GM18520 (cell line): Measurements from ENCODE around the gene GPR62.

Experiments
- ATAC-seq: cut with Tn5 transposase; IDR thresholded peaks from one replicate; pipeline ENCODE4 v1.9.1; 2021; ENCODE audit not compliant: unreplicated experiment

The GPR62 gene

DNA sequence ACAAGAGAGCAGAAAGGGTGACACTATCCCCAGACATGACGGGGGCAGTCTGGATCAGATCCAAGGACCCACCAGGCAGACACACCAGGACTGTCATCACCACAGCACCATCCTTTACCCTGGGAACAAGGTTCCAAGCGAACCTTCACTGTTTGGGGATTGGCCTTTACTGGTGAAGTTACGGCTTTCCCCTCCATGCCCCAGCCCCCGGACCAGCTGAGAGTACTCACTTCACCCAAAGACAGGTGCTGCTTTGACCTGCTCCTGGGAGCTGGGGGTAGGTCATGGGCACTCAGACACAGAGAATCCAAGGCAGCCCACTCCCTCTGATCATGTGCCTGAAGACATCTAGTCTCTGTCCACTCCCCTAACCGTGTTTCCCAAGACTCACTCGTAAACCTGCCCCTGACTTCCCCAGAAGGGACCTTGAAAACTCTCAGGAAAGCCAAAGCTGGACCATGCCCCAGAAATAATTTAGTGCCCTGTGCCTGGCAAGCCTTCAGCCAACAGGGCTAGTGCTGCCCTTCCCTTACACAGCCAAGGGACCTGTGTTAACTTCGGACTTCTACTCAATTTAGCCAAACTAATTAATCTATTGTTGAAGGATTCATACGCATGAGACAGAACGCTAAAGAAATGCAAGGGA lies 16.3 kb upstream of the GPR62 start:
- no peak for ATAC-seq

DNA sequence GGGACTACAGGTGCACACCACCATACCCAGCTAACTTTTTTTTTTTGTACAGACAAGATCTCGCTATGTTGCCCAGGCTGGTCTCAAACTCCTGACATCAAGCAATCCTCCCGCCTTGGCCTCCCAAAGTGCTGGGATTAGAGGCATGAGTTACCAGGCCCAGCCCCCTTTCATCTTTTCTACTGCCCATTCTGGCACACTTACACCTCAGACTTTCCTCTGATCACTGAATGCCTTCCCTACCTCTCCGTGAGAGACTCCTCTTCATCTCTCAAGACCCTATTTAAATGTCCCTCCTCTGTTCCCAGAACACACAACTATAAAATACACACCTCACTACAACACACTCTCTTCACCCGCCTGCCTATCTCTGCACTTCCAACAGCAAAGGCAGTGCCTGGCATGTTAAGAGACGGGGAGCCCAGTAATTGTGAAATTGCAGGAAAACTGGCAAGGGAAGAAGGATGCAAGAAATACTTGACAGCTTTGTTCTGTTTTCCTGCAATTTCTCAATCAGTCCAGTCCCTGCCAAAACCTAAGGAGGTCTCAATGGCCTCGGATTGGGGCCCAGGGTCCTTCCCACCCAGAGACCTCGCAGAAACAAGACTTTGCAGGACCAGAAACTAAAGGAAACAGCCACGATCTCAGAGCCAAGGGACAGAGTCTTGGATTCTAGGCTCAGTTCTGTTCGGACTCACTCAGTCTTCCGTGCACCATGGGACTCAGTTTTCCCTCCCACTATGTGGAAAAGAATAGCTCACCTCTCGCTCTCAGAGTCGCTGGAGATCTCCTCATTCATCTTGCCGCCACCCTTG lies 14.3 kb upstream of the GPR62 start:
- no peak for ATAC-seq

DNA sequence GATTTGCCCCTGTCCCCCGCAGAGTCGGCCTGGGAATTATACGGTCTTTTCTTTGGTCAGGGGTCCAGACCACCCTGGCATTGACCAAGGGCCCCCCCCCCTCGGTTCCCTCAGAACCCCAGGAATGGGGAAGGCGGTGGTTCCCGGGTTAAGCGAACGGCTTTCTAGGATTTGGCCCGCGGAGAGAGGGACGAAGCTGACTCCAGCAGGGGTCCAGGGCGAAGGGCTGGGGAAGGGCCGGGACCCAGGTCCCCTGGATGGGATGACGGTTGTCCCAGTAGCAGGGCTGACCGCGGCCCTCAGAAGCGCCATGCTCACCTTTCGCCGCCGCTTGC lies 13.8 kb upstream of the GPR62 start:
- no peak for ATAC-seq

DNA sequence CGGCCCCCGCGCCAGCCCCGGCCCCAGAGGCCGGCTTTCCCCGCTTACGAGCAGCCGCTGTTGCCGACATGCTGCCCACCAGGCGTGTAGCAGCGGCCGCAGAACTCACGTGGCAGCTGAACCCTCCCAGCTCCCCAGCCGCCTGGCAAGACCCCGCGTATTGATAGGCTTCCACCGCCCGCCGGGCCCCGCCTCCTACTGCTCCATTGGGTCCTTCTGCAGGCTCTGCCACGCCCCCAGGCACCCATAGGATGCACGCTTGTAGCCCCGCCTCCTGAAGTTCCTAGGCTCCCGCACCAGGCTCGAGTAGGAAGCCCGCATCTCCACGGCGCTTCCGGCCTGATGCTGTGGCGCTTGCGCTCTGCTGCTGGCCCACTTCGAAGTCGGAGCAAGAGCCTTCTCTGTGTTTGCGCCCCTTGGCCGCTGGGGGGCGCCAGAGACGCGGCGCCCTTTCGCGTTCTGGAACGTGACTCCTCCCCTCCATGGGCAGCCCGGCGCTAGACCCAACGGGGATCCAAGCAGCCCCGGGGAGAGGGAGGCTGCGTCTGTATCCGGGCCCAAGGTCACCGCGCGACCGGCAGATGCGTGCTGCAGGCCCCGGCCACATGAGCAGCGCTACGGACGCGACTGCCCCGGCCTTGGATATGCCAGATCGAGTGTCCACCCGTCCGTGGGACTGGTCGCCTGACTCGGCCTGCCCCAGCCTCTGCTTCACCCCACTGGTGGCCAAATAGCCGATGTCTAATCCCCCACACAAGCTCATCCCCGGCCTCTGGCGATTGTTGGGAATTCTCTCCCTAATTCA lies 13.2 kb upstream of the GPR62 start, which contains the start of the genes PARP3 and RRP9:
Gene PARP3 (plus strand): TSS at position 566 of the 805 bp plus-strand sequence. CDS start 993 bp downstream, outside the sequence.
Gene RRP9 (minus strand): TSS at position 107 of the 805 bp plus-strand sequence. CDS start 37 bp downstream, at position 70.
- ATAC-seq = peak; percentile 91

DNA sequence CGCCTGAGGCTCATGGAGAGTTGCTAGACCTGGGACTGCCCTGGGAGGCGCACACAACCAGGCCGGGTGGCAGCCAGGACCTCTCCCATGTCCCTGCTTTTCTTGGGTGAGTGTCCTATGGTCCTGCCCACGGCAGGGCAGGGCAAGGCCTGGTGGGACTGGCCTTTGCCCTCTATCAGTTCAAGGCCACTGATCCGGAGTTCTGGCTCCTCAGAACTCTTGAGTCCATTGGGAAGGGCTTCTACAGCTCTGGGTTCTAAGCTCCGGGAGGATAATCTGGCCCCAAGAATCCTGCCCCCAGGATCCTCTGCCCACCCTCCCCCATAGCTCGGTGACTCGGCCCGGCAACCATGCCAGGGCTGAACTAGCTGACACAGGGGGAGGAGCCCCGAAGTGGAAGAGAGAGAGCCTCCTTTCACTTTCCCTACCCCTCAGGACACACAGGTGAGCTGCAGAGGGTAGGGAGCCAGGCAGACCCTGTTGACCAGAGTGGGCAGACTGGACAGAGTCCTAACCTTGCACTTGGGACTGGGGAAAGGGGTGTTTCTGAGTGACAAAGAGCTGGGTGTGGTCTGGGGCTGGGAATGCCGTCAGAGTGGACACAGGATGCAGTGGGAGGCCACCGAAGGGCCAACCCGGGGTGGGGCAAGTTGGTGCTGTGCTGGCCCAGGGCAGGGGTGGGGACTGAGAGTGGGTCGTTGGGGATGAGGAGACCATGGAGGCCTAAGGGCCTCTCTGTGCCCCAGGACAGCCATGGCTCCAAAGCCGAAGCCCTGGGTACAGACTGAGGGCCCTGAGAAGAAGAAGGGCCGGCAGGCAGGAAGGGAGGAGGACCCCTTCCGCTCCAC lies 12.4 kb upstream of the GPR62 start:
- ATAC-seq = no peak

DNA sequence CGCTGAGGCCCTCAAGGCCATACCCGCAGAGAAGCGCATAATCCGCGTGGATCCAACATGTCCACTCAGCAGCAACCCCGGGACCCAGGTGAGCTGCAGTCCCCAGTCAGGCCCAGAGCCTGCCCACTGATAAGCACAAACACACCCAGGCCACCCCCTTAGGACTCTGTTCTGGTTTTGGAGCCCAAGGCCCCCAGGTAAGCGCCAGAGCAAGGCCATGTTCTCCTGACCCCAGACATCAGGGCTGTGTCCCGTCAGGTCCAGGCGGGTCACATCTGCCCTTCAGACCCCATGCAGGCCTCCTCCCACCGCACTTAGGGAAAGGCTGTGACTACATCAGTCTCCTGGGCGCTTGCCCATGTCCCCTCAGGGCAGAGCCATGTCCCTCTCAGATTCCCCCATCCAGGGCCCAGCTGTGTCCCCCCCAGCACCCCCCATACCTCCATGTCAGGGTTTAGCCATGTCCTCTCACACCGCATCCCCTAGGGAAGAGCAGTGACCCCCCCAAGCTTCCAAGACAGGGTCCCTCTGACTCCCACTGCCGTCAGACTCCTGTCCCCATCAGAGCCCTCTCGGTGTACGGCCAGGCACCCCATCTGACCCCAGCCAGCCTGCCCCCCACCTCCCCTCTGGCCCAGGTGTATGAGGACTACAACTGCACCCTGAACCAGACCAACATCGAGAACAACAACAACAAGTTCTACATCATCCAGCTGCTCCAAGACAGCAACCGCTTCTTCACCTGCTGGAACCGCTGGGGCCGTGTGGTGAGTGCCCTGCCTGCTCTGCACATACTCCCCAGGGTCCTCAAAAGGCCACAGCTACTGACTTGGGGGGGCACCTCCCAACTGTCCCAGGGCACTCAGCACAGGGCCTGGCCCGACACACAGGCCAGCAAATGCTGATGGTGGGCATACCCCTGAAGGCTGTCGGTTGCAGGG lies 11.5 kb upstream of the GPR62 start:
- no peak for ATAC-seq

DNA sequence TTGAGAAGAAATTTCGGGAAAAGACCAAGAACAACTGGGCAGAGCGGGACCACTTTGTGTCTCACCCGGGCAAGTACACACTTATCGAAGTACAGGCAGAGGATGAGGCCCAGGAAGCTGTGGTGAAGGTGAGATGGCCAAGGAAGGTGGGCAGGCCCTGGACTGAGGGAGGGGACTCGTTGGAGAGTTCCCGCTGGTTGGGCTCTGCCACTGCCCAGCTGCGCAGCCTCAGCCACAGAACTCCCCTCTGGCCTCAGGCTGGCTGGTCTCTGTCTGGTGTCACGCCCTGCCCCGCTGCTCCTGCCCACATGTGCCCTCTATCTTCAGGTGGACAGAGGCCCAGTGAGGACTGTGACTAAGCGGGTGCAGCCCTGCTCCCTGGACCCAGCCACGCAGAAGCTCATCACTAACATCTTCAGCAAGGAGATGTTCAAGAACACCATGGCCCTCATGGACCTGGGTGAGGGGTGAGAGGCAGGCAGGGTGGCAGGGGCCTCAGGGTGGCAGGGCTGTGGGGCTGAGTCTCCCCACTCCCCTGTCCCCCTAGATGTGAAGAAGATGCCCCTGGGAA lies 10.6 kb upstream of the GPR62 start:
- ATAC-seq = no peak

DNA sequence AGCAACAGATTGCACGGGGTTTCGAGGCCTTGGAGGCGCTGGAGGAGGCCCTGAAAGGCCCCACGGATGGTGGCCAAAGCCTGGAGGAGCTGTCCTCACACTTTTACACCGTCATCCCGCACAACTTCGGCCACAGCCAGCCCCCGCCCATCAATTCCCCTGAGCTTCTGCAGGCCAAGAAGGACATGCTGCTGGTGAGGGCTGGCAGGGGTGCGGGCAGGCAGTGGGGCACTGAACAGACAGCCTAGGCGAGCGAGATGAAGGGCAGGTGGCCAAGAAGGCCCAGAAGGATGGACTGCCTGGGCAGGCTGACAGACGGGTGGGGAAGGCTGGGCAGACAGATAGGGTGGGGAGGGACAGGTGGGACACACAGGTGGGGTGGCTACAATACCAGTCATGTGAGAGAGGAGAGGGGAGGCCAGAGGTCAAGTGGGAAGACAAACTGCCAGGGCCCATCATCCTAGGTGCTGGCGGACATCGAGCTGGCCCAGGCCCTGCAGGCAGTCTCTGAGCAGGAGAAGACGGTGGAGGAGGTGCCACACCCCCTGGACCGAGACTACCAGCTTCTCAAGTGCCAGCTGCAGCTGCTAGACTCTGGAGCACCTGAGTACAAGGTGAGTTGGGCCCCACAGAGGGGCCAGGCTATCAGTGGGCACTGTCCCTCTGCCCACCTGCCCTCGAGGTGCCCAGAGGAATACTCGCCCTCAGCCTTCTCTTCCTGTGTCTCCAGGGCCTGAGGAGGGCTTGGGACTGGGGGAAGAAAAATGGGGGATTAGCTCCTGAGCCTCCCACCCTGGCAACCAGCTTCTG lies 9.9 kb upstream of the GPR62 start:
- no peak for ATAC-seq

DNA sequence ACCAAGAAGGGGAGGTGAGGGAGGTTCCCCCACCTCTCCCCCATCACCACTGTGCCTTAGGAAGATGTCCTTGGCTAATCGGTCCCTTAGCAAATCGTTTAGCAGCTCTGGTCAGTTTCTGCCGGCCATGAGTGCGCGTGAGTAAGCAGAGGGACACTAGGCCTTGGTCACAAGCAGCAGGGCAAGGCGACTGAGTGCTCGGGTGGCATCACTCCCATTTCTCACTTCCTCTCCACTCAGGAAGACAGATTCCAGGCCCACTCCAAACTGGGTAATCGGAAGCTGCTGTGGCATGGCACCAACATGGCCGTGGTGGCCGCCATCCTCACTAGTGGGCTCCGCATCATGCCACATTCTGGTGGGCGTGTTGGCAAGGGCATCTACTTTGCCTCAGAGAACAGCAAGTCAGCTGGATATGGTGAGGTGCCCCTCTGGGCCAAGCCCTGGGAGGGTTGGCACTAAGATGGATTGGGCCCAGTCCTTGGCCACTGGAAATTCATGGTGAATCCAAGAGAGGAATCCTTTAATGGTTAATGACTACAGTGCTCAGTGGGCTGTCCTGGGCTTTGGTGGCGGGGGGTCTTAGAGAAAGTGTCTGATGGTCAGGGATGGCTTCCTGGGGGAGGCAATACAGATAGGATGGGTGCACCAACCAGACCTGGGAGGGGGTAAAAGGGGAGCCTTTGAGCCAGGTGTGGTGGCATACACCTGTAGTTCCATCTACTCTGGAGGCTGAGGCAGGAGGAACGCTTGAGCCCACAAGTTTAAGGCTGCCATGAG lies 9.1 kb upstream of the GPR62 start:
- ATAC-seq = no peak

DNA sequence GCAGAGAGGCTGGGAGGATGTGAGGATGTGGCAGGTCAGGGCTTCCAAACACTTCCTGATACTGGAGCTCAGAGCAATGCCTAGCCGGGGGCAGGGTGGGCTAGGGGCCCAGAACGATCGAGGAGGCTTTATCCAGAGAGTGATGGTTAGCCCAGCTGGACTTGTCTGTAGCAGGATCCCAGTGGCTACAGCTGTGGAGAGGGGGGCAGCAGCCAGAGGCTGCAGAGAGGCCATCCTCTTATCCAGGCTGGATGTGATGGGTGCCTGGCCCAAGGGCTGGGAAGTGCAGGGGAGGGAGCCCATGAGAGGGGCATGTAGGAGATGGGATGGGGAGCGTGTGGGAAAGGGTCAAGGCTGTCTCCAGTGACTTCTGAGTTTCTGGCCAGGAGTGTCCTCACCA lies 8.4 kb upstream of the GPR62 start:
- ATAC-seq = no peak

DNA sequence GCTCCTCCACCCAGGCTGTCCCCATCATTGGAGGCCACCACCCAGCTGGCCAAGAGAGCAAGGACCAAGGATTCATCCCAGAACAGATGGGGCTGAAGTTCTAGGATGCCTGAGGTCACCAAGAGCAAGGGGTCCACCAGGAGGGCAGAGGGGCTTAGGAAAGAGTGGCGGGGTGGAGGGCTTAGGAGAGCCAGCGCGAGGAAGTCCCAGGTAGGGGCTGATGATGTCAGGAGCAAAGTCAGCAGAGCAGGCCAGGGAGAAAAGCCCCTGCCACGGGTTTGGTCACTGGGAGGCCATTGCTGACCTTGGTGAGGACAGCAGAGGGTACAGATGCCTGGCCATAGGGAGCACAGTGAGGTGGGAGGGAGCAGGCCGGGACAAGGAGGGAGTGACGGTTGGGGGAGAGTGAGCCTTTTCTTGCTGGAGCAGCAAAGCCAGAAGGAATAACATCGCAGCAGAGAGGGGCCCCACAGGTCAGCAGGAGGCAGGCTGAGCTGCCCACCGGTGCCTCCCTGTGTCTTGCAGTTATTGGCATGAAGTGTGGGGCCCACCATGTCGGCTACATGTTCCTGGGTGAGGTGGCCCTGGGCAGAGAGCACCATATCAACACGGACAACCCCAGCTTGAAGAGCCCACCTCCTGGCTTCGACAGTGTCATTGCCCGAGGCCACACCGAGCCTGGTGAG lies 7.8 kb upstream of the GPR62 start:
- no peak for ATAC-seq

DNA sequence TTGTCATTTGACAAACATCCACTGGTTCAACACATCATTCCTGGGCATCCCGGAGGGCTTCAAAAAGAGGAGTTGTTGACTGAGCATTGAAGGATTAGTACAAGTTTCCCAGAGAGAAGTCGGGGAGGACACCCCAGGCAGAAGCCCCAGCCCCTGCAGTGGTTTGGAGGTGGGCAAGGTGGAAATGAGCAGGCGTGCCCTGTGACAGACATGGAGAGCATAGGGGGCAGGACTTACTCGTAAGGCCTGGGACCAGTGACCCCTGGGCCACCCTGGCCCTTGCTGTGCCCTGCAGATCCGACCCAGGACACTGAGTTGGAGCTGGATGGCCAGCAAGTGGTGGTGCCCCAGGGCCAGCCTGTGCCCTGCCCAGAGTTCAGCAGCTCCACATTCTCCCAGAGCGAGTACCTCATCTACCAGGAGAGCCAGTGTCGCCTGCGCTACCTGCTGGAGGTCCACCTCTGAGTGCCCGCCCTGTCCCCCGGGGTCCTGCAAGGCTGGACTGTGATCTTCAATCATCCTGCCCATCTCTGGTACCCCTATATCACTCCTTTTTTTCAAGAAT lies 7.1 kb upstream of the GPR62 start:
- no peak for ATAC-seq

DNA sequence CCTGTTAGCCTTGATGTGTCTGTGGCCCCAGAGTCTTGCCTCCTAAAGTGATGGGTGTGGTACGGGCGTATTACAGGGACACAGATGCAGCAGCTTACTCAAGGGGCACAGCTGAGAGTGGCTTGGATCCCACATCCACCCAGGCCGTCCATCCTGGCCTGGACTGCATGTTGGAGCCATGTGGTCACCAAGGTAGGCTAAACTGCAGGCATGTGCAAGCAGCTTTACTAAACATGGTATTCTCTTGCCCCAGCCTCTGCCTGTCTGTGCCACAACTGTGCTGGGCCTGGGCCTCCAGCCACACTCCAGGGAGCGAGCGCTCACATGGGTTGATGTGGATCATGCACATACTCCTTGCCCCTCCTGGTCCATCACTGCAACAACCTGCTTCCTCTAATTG lies 6.1 kb upstream of the GPR62 start:
- no peak for ATAC-seq

DNA sequence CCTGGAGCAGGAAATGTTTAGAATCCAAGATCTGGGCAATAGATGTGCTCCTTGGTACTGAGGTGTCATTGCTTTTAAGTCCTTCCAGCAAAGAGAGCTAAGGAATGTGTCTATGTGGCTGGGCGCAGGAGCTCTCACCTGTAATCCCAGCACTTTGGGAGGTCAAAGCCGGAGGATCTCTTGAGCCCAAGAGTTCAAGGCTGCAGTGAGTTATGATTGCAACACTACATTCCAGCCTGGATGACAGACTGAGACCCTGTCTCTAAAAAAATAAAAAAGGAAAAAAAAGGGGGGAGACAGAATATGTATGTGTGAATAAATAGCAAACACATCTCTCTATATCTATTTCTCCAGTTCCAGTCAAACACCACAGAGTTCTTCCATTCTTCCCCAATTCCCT lies 4.3 kb upstream of the GPR62 start:
- ATAC-seq = no peak

DNA sequence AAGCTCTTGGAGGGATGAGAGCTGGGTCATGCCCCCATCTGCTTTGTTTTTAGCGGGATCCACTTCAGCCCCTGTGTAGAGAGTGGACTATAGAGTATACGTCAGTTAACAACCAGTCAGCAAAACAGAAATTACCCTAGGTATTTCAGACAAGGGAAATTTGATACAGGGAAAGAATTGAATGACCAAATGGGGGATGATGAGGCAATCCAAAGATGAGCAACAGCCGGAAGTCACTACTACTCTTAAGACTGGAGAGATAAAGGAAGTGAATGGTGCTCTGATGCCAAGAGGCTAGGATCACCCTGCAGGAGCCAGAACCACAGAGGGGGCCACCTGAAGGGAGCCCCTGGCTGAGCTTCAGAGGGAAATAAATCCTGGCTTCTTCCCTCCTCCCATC lies 1.7 kb upstream of the GPR62 start:
- ATAC-seq = no peak

DNA sequence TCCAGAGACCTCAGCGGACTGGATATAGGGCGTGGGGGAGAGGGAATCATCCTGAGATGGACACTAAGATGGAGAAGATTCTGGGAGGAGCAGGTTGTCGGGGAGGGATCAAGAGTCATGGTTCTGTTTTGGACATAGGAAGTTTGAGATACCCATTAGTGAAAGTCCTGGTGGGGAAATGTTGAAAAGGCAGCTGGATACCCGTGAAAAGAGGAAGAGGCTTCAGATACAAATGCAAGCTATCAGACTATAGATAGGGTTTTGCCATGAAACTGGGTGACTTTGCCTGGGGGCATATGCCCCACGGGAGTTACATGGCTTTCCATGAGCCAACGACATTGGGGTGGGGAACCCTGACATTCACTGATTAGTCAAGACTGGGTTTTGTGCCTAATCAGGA lies 1.1 kb upstream of the GPR62 start:
- no peak for ATAC-seq

DNA sequence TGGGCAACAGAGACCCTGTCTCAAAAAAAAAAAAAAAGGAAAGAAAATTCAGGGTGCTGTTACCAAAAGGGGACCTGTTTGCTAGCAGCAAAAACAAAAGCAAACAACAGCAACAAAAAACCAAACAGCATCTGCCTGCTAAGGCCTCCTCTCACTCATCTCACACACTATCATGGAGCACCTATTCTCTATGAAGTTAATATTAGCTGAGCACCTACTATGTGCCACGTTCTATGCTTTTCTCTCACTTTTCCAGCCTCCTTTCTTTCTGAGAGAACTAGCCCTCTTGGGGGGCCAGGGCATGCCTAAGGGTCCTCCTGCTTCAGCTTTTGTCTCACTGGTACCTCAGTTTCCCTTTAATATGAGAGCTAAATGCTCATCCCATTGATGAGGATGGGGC lies 468 bp upstream of the GPR62 start:
- no peak for ATAC-seq
